Measurements from ENCODE around the gene PDLIM7.

The PDLIM7 gene

GRCh38 chr5:177511181-177511580, 13.8 kb upstream of the PDLIM7 start:
- in situ Hi-C loops (cut with MboI; ENCODE audit: low sequenced_read_pairs, unreplicated experiment): no loop called here
- no peak for DNase-seq (ENCODE audit: low spot score)
- no peak for TF ChIP-seq CTCF (IDR thresholded peaks at IDR 0.05; ENCODE audit: borderline replicate concordance, control extremely low read depth, extremely low read depth, insufficient read depth, missing control alignments)

GRCh38 chr5:177510567-177511053, 13.2 kb upstream of the PDLIM7 start:
- in situ Hi-C loops (cut with MboI; ENCODE audit: low sequenced_read_pairs, unreplicated experiment): no loop called here
- TF ChIP-seq CTCF (IDR thresholded peaks at IDR 0.05; ENCODE audit: borderline replicate concordance, control extremely low read depth, extremely low read depth, insufficient read depth, missing control alignments): no peak
- no peak for DNase-seq (ENCODE audit: low spot score)

GRCh38 chr5:177509991-177510566, 12.7 kb upstream of the PDLIM7 start:
- in situ Hi-C loops (cut with MboI; ENCODE audit: low sequenced_read_pairs, unreplicated experiment): no loop called here
- TF ChIP-seq CTCF (IDR thresholded peaks at IDR 0.05; ENCODE audit: borderline replicate concordance, control extremely low read depth, extremely low read depth, insufficient read depth, missing control alignments): peak; percentile 8
- peak; percentile 79 for DNase-seq (ENCODE audit: low spot score)

- peak; percentile 73 for DNase-seq (ENCODE audit: low spot score)
- in situ Hi-C loops (cut with MboI; ENCODE audit: low sequenced_read_pairs, unreplicated experiment): no loop called here
Measured at GRCh38 chr5:177509381-177509951, 12.1 kb upstream of the PDLIM7 start, which contains the start of gene DOK3. TSS of gene DOK3 (minus strand) at chr5:177509826. CDS start at chr5:177509540, 286 bp downstream.

GRCh38 chr5:177508837-177509236, 11.4 kb upstream of the PDLIM7 start:
- TF ChIP-seq CTCF (IDR thresholded peaks at IDR 0.05; ENCODE audit: borderline replicate concordance, control extremely low read depth, extremely low read depth, insufficient read depth, missing control alignments): no peak
- in situ Hi-C loops (cut with MboI; ENCODE audit: low sequenced_read_pairs, unreplicated experiment): no loop called here
- DNase-seq (ENCODE audit: low spot score): peak; percentile 73

More at GRCh38 chr5:177509381-177509951, 12.1 kb upstream of the PDLIM7 start, which contains the start of gene DOK3:
- TF ChIP-seq CTCF (IDR thresholded peaks at IDR 0.05; ENCODE audit: borderline replicate concordance, control extremely low read depth, extremely low read depth, insufficient read depth, missing control alignments): no peak

- DNase-seq (ENCODE audit: low spot score): no peak
- in situ Hi-C loops (cut with MboI; ENCODE audit: low sequenced_read_pairs, unreplicated experiment): no loop called here
- no peak for TF ChIP-seq CTCF (IDR thresholded peaks at IDR 0.05; ENCODE audit: borderline replicate concordance, control extremely low read depth, extremely low read depth, insufficient read depth, missing control alignments)
Measured at GRCh38 chr5:177508221-177508611, 10.8 kb upstream of the PDLIM7 start.

Data from GM13976 (cell line).